Activated naive CD4-positive, alpha-beta T cell treated with anti-CD3 and anti-CD28 coated beads, Interleukin-2, amount 50 U/mL, for 24 hours (primary cell): ENCODE measurements around the gene PCED1A.

ENCODE experiments used
- H3K27ac Mint-ChIP-seq: one replicate; pipeline ENCODE4 v1.8.0; 2021; ENCODE audit warnings: mild to moderate bottlenecking, mixed read lengths
- H3K27me3 Mint-ChIP-seq: one replicate; pipeline ENCODE4 v1.8.0; 2021; ENCODE audit warnings: mixed read lengths
- H3K36me3 Mint-ChIP-seq: one replicate; pipeline ENCODE4 v1.8.0; 2021; ENCODE audit warnings: mixed read lengths
- H3K4me1 Mint-ChIP-seq: one replicate; pipeline ENCODE4 v1.8.0; 2021; ENCODE audit warnings: mixed read lengths
- H3K4me3 Mint-ChIP-seq: one replicate; pipeline ENCODE4 v1.8.0; 2021; ENCODE audit warnings: mild to moderate bottlenecking, mixed read lengths
- H3K9me3 Mint-ChIP-seq: one replicate; pipeline ENCODE4 v1.8.0; 2021; ENCODE audit warnings: mixed read lengths

The PCED1A gene

GRCh38 chr20:2794866-2795447 lies 45.5 kb downstream of the PCED1A start:
- Mint-ChIP-seq H3K27me3 (peaks cover 26% of the 10 kb centered on the region), H3K4me1 (peaks cover 12% of the 10 kb centered on the region), H3K4me3 (no peak overlapping the region), H3K9me3 (no peaks in the 10 kb centered on the region), H3K27ac (no peak overlapping the region), H3K36me3 (peaks cover 2% of the 10 kb centered on the region)

- H3K36me3 Mint-ChIP-seq, result peaks cover 2% of the 10 kb centered on the region
- H3K27ac Mint-ChIP-seq, result peak overlapping the region; percentile 35
- H3K4me3 Mint-ChIP-seq, result no peak overlapping the region
- no peaks in the 10 kb centered on the region for H3K9me3 Mint-ChIP-seq
- peaks cover 5% of the 10 kb centered on the region for H3K4me1 Mint-ChIP-seq
- peaks cover 19% of the 10 kb centered on the region for H3K27me3 Mint-ChIP-seq
Measured at GRCh38 chr20:2794202-2794748, 46.2 kb downstream of the PCED1A start.

GRCh38 chr20:2793471-2793870 lies 47.0 kb downstream of the PCED1A start:
- Mint-ChIP-seq H3K36me3 (no peaks in the 10 kb centered on the region), H3K27ac (peak overlapping the region; percentile 1), H3K4me3 (no peak overlapping the region), H3K27me3 (peaks cover 12% of the 10 kb centered on the region), H3K9me3 (no peaks in the 10 kb centered on the region), H3K4me1 (no peaks in the 10 kb centered on the region)
